GM18507 (cell line): Measurements from ENCODE around the gene DAB1.
A peak's percentile ranks its signal among the peaks of the same experiment; 100 is the strongest.

Experiments
- DNase-seq: peaks from one replicate; pipeline ENCODE4 v3.0.0; 2011; ENCODE audit warnings: low read depth; ENCODE audit not compliant: insufficient read length; ENCODE audit errors: extremely low spot score
- FAIRE-seq: peaks from 2 replicates; lab custom pipeline; 2011; peaks lifted over from hg19 to GRCh38; lab: Jason Lieb, UNC

Gene DAB1

DNA sequence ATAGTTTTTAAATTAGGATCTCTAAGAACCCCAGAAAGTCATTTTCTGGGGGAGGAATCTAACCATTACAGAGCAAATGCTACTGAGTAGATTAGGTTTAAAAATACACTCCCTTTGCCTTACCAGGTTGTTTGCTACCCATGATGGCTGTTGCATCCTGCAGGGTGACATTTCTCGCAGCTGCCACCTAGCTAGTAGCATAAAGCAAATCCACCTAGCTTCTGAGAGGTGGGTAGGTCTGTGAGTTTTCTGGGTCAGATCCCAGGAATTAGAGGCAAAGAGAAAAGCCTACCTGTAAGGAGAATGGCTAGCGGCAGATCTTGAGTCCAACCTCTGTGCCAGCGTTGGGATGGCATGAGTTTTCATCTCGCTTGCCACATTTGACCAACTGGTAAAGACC, 95.9 kb downstream of the DAB1 start:
- DNase-seq: no peak
- FAIRE-seq: no peak

DNA sequence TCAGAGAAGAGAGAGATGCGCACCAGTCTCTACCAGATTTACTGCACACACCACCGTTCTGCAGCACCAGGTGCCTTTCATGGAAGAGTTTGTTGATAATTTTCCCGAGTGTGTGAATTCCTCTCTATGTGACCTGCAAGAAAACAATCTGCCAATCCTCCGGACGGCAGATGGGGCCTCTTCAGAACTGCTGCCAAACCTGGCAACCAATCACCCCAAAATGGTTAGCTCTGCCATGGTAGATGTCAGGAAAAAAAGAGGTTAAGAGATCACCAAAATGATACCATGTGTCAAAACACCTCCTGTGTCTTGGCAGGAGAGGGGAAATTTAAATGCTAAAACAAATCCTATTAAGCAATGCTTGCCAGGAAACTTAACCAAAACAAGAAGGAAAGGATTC, 96.5 kb downstream of the DAB1 start:
- FAIRE-seq (no peak), DNase-seq (no peak)

DNA sequence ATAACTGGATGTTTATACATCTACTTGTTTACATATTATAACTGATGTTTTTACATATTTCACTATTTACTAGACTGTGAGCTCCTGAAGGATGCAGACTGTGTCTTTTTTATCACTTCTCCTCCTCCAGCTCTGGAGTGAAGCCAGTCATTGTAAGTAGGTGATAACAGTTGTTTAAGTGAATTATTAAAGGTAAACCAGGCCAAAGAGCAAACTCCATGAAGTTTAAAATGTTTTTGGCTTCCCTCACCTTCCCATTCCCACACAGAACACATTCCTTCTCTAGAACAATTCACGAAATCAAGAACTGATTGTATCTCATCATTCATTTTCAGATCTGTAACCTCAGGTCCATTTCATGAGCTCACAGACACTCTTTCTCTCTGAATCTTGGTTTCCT, 98.3 kb downstream of the DAB1 start:
- DNase-seq (no peak), FAIRE-seq (no peak)

DNA sequence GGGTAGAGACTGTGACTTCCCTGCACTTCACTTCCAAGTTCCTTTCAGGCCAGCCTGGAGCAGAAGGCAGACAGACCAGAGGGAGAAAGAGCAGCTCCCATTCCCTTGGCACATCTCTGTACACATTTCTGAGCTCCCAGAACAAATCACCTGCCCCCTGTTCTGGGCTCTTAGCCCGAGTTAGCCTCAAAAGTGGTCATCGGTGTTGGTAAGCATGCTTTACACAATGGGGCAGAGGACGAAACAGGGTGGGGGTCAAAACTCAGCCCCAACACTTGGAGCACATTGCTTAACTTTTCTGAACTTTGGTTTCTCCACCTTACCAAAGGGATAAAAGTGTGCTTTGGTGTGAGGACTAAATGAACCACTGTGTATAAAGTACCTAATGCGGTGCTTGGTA, 98.7 kb downstream of the DAB1 start:
- FAIRE-seq: no peak
- DNase-seq: no peak

DNA sequence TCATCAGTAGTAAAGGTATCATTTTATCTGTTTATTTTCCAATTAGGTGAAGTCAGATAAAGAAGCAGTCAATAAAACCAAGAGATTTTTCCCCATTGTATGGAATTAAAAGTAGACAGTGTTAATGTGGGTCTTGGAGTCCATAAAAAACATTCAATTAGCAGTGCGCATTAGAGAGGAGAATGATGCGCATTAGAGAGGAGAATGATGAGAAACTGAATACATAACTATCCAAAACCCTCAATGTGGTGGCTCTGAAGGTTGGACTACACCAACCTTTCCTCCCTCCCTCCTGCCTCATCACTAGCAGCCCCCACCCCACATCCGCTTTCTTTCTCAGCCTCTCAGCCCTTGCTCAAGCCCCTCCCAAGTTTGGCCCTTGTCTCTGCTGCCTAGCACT, 99.5 kb downstream of the DAB1 start:
- FAIRE-seq: no peak
- no peak for DNase-seq

DNA sequence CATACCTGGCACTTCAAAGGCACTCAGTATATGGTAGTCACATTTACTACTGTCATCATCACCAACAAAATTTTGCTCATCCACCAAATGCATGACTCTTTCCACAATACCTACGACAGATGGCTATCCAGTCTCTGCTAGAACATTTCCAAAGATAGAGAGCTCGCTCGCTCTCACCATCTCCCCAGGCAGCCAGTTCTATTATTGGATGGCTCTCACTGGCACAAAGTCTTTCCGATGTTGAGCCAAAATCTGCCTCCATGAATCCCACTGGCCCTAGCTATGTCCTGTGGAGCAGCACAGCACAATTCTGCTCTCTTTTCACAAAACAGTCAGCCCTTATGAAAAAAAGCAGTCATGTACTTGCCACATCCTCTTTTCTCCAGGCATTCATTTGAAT, 102.1 kb downstream of the DAB1 start:
- FAIRE-seq: no peak

DNA sequence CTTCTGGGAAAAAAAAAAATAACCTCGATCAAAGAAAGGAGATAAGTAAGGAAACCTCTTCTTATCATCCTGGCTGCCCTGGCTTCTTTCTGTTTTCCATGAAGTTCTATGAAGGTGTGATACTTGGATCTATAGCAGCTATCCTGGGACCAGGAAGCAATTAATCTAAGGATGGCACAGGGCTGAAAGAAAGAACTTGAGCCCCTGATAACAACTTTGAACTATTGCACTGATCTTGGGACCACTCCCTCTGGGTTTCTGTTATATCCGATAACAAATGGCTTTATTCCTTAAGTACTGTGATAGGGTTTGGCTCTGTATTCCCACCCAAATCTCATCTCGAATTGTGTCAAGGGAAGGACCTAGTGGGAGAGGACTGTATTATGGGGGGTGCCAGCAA, 104.1 kb downstream of the DAB1 start:
- DNase-seq (no peak), FAIRE-seq (no peak)

More for the DNA sequence above, 102.1 kb downstream of the DAB1 start:
- no peak for DNase-seq

DNA sequence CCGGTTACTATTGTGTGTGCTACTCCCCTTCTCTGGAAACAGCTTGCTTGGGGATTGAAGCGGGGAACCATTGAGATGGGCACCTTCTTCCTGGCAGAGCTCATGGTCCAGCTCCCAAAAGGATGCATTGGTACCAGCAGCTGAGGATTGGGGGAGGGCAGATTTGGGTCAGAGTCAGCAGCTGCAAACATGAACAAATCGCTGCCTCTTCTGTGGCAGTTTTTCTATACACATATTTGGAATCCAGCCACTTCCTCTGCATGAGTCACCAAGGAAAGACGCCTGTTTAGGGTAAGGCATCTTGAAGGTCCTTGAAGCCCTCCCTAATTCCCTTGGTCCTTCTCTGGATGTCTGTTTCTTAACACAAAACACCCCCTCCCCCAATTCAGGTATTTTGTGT, 104.7 kb downstream of the DAB1 start:
- FAIRE-seq (no peak), DNase-seq (no peak)

DNA sequence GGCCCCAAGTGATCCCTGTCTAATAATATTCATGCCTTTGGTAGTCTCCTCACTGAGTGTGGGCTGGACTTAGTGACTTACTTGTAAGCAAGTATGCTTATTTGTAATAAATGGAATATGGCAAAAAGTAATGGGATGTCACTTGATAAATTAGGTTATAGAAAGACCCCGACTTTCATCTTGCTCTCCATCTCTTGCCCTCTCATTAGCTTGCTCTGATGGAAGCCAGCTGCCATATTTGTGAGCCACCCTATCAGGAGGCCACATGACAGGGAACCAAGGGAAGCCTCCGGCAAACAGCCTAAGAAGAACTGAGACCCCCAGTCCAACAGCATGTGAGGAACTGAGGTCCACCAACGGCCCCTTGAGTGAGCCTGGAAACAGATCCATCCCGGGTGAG, 107.0 kb downstream of the DAB1 start:
- DNase-seq: no peak
- FAIRE-seq: no peak

DNA sequence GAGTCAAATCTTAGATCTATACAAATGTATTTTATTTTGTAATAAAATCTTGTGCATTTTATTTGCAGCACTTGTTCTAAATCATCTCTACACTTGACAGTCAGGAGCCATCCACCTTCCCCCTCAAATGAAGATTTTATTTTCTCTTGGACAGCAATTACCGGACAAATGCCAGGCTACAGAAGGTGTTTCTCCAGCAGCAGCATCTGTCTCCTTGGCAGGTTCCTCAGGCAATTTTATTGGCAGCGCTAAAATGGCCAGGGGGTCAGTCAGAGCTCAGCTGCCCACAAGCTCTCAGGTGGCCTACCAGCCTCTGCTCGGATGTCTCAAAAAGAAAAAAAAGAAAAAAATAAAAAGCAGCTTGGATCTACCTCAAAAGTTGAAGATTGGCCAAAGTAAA, 107.6 kb downstream of the DAB1 start:
- DNase-seq: no peak
- FAIRE-seq: no peak

DNA sequence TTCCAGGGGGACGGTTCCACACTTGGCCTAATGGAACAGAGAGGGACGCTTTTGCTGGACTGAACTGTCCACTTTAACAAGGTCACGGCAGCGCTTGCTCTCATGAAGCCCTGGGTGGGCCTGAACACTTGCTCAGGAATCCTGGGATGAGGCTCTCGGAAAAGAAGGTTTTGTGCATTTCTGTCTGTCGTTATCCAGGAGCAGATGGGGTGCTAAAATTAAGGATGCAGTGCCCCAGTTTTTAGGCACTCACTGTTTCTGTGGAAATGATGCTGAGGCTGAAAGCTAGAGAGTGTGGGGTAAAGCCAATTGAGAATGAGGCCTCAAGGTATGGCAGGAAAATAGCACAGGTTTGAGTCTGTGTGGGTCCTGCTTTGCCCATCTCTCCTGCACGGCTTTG, 111.0 kb downstream of the DAB1 start:
- DNase-seq (no peak), FAIRE-seq (no peak)

DNA sequence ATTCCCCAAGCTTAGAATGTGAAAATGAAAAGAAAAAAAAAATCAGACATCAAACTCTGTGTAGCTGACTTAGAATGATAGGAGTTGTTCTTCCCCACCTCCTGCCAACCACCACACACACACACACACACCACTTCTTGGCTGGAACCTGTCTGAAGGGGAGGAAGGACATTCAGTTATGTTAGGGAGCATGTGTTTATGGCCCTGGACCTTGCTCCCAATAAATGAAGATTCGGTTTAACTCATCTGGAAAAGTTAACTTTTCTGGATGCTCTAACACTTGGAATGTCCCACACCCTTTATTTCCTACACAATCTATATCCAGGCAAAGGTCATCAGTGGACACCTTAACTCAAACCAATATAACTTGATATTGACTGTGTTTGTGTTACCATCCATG, 112.4 kb downstream of the DAB1 start:
- FAIRE-seq (no peak), DNase-seq (no peak)

DNA sequence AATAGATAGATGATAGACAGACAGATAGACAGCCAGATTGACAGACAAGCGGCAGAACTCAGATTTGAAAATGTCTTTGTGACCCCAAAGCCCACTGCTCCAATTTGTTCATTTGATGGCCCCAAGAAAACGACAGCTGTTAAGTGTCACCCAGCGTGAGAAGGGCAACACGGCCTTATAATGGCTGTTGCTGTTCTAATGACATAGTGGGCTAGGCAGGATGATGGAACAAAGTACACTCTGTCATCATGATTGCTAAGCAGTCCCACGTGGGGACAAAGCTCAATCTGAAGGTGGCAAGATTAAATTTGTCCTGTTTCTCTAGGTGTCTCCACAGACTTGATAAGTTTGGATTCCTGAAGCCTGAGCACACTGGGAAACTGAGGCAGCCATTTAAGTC, 112.9 kb downstream of the DAB1 start:
- FAIRE-seq (no peak), DNase-seq (no peak)

DNA sequence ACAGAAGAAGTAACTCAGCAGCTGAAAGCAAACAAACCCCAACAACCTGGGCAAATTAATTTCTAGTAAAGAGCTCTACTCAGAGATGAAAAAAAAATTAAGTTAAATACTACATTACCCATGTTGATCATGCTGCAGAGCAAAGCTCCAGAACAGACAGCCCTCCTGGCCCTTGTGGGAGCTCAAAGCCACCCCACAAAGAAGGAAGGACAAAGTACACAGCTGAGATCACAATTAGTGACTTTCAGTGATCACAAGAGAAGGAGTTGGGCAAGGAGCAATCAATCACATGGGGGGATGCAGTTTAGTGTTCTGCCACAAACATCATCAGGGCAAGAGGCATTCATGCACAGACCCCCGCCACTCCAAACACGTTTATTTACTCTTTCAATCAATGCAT, 114.2 kb downstream of the DAB1 start:
- FAIRE-seq: no peak
- DNase-seq: no peak

DNA sequence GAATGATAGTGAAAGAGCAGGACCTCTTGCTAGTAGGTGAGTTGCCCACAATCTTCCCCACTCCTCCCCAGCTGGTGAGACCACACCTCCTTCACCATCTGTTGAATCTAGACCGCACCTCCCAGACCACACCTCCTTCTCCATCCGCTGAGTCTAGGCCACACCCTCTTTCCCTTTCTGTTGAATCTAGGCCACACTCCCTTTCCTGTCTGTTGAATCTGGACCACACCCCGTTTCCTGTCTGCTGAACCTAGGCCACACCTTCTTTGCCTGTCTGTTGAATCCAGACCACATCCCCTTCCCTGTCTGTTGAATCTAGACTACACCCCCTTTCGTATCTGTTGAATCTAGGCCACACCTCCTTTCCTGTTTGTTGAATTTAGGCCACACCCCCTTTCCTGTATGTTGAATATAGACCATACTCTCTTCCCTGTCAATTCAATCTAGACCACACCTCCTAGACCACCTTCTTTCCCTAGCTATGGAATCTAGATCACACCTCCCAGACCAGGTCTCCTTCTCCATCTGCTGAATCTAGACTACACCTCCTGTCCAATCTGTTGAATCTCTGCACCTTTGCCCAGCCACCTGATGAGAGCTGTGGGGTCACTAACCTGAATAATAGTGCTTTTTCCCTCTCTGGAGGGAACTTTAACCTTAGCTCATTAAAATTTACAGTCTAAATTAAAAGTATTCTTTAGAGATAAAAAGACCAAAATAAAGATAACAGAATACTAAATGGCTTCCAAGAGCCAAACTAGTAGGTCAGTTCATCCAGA, 116.3 kb downstream of the DAB1 start:
- DNase-seq (peak; percentile 14), FAIRE-seq (peak; percentile 81)

DNA sequence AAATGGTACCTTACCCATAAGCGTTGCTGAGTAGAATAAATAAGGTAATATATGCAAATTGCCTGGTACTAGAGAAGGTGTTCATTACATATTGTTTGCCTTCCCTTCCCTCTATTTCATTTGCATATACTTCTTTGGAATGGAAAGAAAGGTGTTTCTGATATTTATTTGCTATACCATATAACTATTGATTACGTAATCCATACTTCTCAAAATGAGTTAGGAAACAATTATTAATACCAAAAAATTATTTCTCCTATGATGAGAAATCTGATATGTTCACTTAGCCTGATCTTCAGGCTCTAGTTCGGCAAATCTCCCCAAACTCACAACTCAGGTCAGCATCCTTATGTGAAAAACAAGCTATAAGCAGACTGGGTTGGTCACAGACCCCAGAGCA, 119.3 kb downstream of the DAB1 start:
- DNase-seq (no peak), FAIRE-seq (no peak)

DNA sequence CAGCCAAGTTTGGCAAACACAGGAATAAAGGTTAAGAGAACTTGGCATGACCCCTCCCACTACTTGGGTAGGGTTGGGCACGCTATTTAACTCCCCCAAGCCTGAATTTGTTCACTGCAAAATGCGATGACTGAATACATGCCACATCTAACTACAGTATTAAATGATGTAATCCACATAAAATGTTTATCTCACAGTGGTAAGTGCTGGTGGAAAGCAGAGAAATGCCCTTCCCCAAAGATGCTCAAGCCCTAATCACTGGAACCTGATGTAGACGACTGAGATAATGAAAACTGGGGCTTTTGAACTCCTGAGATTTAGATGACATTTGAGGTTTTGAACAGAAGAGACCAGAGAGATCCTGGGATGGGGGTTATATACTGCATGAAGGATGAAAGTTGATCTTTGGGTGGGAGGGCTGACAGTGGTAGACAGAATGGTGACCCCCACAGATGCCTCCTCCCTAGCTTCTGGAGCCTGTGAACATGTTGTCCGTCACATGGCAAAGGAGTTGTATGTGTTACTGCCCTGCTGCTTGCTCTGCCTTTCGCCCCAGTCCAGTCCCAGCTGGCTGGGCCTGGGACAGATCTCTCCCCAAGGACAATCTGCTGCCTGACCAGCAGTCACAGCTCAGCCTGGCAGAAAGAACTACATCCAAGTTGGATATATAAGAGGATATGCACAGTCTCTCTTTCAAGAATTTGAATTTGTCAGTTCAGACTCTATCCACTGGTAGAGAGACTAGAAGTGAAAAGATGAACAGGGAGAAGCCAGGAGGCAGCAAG, 120.9 kb downstream of the DAB1 start:
- FAIRE-seq (no peak), DNase-seq (no peak)

DNA sequence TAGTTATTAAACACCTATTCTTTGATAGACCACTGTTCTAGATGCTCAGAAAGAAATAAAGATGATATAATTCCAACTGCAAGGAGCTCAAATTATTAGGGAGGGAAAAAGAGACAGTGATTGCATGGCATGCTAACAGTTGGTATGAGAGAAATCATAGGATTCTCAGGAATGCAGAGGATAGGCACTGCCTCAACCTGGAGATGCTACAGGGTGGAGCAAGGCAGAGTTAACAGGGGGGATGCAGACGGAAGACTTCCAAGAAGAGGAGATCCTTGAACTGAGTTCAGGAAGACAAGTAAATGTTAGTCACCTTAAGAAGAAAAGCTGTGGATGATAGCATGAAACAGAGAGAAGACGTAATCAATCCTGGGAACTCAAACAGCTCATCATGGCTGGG, 123.7 kb downstream of the DAB1 start:
- DNase-seq (no peak), FAIRE-seq (no peak)

DNA sequence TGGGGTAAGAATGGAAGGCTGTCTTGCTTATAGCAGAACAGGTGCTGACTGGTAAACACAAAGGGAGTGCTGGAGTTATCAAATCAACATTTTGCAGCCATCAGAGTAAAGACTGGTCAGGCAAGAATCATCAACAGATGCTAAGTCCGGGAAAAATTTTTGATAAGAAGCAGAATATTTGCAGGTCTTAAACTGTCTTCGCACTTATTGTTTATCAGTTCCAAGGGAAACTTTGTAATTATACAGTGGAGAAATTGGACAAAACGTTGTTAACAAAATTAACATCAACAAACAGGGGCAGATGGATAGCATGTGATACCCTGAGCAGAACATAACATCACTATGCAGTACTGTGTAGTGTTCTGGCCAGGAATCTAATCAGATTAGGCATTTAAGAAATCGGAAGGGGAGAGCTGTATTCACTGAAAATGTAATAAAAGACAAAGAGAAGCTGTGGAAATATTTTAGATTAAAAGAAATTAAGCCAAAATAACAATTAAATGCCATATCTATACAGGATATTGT, 127.1 kb downstream of the DAB1 start:
- FAIRE-seq: no peak
- DNase-seq: no peak

DNA sequence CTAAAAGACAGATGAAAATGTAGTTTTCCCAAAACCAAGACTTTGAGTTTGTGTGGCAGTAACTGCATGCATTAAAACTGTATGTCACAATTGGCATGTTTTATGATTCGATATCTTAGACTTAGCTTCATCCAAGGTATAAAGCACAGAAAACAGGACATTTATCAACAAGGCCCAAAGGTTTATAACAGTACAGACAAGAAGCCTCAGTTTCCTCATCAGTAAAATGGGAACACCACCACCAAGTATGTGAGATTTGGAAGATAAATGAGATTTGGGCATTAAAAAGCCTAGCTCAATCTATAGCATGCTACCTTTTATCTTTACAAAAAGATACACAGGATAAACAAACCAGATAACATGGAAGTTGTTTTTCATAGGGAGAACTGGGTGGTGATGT, 128.5 kb downstream of the DAB1 start:
- FAIRE-seq (no peak), DNase-seq (no peak)

DNA sequence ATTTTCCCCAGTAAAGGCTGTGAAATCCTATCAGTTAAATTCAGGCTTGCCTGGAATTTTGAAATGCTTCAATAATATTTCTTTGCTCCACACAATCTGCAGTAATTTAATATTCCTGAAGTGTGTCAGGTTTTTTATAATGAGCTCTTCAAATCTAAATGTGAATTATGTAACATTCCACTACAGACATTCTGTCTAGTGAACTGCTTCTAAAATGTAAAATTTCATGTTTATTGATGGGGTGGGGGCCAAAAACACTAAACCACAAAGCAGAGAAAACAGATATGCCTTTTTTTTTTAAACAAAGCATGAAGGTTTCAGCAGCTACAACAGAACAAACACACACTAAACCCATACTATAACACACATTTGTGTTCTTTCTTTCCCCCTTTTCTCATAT, 129.7 kb downstream of the DAB1 start:
- DNase-seq: no peak
- no peak for FAIRE-seq
